ENCODE data around the gene EXOC3.

Gene EXOC3

GRCh38 chr5:489689-490080, 46.7 kb downstream of the EXOC3 start:
- DNase-seq = no peak

DNA sequence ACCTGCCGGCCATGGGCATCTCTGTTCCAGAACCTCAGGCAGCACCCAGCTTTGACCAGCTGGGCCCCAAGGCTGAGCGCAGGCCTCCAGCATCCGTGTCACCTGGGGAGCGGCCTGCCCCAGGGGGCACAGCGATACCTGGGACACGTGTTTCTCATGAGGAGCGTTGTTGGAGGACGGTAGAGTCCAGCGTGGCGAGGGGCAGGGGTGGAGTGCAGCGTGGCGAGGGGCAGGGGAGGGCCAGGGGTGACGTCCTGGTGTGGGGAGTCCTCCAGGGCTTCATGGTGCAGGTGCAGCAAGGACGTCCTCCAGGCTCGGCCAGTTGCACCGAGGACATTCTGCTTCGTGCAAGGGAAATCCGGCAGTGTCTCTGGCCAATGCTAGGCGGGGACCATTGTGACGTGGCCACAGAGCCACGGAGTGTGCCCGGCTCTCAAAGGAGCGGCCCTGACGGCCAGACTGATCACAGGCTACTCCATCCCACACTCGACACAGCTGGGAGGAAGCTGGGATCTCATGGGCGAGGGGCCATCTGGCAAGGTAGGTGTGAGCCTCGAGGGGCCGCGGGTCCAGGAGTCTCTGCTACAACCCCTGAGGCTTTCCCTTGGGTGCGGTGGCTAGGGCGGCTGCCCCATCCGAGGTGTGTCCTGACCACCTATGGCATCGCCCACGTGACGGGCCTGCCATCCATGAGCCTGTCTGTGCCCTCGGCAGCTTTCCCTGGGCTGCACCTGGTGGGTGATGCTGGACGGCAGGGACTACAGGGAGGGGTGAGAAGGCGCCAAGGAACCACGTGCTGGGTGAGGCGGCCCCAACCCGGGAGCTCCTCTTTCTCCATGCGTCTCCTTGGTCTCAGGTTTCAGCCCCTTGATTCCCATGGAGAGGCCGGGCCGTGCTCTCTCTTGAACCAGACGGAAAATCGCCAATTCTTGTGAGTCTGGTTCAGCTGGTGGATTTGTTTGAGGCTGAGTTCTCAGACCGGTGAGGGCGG, 47.4 kb downstream of the EXOC3 start:
- DNase-seq = no peak

DNA sequence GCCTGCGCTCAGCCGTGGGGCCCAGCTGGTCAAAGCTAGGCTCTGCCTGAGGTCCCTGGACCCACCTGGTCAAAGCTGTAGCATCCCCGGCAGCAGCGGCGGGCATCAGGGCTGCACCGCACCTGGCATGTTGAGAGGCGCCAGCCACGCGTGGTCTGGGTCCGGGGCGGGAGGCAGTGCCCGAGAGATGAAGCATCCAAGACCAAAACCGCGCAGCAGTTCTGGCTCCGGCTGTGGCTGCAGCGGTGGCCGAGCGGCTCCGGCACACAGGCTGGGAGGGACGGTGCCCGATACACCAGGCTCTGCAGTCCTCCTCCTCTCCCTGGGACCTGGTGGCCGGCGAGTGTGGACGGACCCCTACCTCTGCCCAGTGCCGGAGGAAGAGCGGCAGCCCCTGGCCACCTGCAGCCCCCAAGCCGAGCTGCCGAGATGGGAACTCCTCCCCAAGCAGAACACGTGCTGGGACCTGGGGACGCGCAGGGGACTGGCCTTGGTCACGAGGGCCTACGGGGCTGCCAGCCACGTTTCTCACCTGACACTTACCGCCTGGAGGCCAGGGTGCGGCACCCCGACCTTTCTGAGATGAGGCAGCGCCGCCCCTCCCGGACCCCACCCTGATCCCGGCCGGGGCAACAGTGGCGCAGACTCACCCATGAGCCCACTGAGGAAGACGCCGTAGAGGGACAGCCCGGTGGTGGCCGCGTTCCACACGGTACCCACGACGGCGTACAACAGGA, 48.3 kb downstream of the EXOC3 start:
- no peak for DNase-seq

DNA sequence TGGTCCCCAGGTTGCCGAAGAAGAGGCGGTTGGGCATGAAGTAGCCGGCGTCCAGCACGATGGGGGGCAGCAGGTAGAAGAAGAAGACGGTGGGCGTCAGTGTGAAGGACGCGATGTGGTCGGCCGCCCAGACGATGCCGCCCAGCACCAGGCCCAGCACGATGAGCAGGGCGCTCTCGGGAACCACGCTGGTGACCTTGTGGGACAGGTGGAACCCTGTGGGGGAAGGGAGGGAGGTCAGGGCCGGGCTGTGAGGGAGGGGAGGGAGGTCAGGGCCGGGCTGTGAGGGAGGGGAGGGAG, 48.8 kb downstream of the EXOC3 start:
- DNase-seq = no peak

DNA sequence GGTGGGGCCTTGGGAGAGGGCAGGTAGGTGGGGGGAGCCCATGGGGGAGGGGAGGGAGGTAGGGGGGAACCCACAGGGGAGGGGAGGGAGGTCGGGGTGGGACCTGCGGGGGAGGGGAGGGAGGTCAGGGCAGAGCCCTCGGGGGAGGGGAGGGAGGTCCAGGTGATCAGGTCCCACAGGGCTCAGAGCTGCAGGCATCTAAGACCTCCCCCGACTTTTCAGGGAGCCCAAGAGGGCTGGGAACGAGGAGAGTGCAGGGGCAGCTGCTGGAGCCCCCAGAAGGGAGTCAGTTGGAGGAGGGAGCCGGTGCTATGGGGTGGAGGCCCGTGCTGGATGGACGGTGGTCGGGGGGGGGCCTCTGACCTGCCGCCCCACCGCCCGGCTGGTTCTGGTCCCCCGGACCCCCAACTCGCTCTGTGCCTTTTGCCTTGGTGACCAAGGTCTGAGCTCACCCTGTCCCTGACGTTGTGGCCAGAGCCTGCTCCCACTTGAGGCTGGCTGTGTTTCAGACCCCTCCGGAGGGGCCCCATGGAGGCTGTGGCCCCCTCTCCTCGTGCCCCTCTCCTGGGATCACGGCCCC, 49.4 kb downstream of the EXOC3 start:
- no peak for DNase-seq

DNA sequence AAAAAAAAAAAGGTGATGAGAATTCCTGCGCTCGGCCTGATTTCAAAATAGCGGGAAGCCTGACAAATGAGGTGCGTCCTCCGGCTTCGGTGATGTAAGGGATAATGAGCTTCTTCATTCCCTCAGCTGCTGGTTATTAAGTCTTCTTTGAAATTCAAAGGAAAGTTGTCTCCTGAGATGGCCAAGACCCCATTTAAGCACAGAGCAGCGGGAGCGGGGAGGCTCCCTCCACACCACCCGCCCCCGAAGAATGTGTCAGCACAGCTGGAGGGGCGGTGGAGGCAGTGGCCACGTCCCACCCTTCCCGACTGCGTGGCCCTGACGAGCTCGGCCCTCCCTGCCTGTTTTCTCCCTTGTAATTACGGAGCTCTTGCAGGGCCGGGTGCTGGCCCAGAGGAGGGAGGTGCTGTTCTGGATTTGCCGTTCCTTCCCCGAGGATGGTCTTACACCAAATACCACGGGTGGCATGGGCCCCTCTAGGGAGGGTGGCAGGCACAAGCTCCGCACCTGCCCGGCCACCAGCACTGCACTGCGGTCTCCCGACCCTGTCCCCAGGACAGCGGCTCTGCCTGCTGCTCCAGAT, 50.2 kb downstream of the EXOC3 start:
- no peak for DNase-seq

- no peak for DNase-seq
Observed at GRCh38 chr5:493758-494157, 50.8 kb downstream of the EXOC3 start.

DNA sequence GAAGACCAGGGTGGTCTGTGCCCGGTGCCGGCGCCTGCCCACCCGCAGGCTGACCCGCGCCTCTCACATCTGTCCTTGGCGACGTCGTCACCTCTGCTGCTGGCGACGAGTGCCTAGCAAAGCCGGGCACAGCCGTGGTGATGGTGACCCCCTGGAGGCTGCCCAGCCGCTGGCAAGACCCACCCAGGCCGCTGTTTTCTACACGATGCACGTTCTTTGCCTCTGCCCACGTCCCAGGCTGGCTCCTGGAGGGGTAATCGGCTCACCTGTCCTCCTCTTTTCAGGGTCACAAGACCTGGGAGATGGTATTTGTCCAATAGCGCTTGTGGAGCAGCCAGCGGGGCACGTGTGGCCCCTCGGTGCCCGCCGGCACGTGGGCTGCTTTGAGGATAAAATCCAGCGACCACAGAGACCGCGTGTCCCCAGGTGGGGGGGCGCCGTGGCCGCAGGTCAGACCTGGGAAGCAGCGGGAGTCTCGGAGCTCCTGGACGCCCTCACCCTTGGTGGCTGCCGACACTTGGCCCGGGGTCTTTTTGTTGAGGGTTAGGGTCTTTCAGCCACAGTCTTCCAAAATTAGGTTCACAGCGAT, 51.8 kb downstream of the EXOC3 start:
- no peak for DNase-seq

DNA sequence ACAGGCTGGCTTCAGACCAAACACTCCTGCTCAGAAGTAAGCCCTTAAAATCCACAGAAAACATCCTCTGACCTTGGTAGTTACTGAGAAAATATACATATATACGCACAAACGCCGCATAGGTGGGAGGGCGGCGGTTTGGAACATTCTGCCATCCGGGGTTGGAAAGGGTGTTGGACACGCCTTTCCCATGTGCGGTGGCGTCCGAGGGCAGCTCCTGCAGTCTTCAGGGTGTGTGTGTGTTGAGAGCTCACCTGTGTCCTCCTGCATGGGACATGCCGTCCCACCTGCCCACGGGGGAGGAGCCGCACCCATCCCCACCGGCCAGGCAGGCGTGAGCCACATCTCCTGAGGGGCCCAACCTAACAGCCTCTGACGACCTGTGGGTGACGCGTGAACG, 53.1 kb downstream of the EXOC3 start:
- DNase-seq = no peak

DNA sequence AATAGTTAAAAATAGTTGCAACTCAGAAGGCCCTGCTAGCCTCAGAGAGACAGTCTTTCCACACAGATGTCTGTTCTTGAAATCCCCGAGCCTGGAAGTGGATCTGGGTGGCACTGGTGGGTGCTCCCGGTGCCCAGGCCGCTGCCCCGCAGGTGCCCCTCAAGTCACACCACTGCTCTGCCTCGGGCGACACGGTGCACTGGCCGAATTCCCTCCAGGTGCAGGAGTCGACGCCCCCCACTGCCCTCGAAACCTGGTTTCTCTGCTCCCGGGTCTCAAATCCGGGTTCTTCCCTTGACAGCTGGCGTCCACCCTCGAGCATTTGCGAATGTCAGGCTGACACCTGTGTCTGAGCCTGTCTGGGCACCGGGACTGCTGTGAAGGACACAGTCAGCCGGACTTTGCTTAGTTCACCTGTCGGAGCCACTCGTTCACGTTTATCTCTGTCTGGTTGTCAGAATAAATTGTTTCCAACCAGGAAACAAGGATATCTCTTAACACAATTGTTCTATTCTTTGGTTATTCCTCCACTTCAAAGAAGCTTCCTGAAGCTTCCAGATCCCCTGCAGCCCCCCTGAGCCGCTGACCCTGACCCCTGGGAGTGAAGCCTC, 54.2 kb downstream of the EXOC3 start:
- DNase-seq = no peak

- no peak for DNase-seq
Observed at GRCh38 chr5:497871-498509, 55.0 kb downstream of the EXOC3 start.

DNA sequence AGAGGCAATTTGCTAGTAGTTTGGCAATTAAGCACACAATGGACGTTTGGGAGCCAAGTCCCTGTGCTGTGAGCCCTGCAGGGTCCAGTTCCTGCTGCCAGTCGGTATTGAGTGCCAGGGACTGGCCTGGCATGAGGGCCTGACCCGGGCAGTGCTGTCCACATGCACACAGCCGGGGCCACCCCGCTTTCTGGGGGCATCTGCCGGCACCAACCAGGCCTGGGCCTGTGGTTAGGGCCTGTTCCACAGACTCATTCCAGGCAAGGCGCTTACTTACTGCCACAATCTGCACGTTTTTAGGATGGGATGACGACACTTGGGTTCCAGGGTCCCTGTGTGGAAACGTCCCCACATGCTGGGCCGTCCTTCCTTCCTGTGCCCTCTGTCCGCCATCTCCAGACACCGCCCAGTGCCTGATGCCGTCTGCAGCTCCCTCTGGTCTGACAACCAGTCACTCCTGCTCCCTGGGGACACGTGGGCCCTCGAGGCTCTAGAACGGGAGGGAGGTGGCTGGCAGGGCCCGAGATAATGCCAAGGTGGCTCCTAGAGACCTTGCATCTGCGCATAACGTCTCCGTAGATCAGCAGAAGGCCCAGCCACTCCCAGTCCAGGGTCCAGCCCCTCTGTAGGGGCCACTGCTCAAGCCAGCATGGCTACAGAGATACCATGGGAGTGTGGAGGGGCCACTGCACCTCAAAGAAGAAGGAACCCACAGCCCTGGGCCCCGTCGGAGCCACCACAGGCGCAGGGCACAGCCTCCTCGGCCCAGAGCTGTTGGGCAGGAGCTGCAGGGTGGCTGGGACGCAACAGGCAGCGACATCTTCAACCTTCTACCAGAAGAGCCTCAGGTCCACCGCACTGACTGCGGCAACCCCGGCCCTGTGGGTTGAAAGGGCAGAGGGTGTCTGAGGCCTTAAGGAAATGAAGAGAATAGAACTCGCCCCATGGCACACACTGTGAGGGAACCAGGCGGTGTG, 56.5 kb downstream of the EXOC3 start:
- no peak for DNase-seq

DNA sequence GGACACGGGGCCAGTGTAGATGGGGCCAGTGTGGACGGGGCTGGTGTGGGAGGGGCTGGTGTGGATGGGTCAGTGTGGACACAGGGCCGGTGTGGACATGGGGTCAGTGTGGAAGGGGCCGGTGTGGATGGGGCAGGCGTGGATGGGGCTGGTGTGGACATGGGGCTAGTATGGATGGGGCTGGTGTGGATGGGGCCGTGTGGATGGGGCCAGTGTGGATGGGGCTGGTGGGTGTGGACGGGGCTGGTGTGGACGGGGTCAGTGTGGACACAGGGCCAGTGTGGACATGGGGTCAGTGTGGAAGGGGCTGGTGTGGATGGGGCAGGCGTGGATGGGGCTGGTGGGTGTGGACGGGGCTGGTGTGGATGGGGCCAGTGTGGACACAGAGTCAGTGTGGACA, 57.5 kb downstream of the EXOC3 start:
- no peak for DNase-seq

DNA sequence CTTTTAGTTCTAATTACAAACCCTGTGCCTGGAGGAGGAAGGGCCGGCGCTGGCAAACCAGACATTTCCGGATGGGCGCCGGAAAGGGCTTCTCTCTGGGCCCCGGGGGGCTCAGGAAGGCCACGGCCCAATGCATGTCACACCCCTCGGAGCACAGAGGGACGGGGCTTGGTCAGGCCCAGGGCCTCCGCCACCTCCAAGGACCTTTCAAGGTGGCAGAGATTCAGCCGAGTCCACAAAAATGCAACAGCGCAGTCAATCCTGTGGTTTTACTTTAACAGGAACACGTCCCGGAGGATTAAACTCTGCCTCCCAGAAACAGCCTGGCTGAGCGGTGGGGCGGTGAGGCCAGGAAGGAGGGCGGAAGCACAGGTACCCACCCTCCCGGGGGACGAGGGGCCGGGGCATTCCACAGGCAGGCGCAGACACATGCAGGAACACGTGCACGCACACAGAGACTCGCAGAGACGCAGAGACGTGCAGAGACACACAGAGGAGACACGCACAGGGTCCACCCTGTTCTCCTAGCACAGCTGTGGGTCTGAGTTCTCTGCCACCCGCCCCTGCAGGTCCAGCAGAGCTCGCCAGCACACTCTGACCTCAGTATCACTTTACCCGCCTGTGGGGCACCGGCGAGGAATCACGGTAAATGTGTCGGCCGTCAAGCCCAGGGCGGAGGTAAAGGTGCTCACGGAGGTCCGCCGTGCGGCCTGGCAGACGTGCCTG, 58.3 kb downstream of the EXOC3 start:
- DNase-seq = no peak

DNA sequence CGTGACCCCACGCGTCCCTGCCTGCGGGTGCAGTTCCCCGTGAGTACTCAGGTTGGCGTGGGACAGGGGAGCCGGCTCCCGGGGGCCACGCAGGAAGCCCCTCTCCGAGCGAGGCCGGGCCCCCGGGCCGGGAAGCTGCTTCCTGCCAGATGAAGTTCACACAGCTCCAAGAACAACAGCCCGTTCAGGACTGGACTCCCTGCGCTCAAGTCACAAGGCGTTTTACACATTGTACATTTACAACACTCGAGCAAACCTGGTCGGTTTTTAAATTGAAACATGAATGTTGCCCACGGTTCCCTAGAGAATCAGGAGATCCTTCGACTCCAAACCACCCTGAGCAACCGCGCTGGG, 58.8 kb downstream of the EXOC3 start:
- DNase-seq = no peak

GRCh38 chr5:502325-503079, 59.5 kb downstream of the EXOC3 start:
- DNase-seq = no peak

DNA sequence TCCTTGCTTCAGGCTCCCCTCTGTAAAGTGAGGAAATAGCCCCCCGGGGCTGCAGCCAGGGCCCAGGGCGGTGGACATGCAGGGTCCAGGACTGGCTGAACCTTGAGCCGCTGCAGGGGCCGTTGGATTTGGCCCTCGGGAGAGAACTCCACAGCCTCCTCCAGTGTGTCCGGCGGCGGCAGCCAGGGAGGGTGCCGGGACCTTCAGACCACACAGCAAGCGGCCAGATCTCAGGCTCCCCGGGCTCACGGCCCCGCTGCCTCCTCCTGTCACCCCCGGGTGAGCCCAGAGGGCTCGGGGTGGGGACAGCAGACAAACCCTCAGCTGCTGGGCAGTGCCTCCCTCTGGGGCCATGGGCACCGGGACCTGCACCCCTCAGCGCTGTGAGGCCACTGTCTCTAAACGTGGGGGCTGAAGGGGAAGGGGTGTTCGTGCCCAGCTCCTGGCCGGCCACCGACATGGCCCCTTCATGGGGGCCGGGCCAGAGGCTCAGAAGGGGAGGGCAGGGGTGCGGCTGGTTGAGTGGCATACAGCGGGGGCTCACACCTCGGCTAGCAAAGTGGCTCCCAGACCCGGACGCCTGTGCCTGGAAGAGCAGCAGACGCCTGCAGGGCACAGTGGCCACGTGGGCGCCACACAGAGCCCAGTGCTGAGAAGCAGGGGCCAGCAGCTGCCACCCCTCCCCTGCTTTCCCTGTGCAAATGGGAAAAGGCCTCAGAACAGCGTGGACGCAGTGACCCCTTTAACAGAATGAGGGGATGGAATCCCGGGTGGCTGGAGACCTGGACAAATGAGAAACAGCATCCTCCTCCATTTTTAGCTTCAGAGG, 61.6 kb downstream of the EXOC3 start:
- DNase-seq = no peak

GRCh38 chr5:505951-506525, 63.1 kb downstream of the EXOC3 start:
- DNase-seq = no peak

Measured in T1000 (cell line).